ENCODE results near the gene NIP7. TPM values are rescaled to one million over a fixed set of nuclear protein-coding genes. Genes with fewer than 3 reads are reported as not detected.

NIP7 gene
- total and polyA plus RNA-seq, 2 experiments from 2014 or later = 30.4 to 47.4 TPM

DNA sequence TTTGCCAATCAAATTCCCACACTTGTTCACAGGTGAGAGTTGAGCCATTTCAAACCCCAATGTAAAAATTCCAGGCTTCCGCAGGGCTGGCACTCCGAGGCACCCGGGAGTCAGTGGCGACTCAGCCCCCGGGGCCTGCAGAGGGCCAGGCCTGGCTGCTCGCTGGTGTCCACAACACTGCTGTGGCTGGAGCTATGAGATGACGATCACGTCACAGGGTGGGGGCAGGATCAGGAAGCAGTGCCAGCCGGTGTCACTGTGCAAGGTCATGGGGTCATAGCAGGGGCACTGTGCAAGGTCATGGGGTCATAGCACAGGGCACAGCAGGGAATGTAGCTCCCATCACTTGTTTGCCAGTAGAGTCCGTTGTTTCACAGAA is 20.7 kb upstream of the NIP7 start:
- peaks cover 17% of the 10 kb centered on the region for H3K27me3 Mint-ChIP-seq (ENCODE audit: insufficient read depth, low read depth, poor library complexity)
- H3K4me1 ChIP-seq (ENCODE audit: insufficient read depth) = no peaks in the 10 kb centered on the region
- no peak for TF ChIP-seq EZH2 (IDR thresholded peaks at IDR 0.05; ENCODE audit: low read depth, unreplicated experiment)
- TF ChIP-seq, protein P1, sequence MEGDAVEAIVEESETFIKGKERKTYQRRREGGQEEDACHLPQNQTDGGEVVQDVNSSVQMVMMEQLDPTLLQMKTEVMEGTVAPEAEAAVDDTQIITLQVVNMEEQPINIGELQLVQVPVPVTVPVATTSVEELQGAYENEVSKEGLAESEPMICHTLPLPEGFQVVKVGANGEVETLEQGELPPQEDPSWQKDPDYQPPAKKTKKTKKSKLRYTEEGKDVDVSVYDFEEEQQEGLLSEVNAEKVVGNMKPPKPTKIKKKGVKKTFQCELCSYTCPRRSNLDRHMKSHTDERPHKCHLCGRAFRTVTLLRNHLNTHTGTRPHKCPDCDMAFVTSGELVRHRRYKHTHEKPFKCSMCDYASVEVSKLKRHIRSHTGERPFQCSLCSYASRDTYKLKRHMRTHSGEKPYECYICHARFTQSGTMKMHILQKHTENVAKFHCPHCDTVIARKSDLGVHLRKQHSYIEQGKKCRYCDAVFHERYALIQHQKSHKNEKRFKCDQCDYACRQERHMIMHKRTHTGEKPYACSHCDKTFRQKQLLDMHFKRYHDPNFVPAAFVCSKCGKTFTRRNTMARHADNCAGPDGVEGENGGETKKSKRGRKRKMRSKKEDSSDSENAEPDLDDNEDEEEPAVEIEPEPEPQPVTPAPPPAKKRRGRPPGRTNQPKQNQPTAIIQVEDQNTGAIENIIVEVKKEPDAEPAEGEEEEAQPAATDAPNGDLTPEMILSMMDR (conservative IDR thresholded peaks at IDR 0.05; ENCODE audit: low read depth in 2 of 2) = no peak
- TF ChIP-seq STAT1 (IDR thresholded peaks at IDR 0.05; ENCODE audit: unreplicated experiment) = no peak
- TF ChIP-seq, protein P2, sequence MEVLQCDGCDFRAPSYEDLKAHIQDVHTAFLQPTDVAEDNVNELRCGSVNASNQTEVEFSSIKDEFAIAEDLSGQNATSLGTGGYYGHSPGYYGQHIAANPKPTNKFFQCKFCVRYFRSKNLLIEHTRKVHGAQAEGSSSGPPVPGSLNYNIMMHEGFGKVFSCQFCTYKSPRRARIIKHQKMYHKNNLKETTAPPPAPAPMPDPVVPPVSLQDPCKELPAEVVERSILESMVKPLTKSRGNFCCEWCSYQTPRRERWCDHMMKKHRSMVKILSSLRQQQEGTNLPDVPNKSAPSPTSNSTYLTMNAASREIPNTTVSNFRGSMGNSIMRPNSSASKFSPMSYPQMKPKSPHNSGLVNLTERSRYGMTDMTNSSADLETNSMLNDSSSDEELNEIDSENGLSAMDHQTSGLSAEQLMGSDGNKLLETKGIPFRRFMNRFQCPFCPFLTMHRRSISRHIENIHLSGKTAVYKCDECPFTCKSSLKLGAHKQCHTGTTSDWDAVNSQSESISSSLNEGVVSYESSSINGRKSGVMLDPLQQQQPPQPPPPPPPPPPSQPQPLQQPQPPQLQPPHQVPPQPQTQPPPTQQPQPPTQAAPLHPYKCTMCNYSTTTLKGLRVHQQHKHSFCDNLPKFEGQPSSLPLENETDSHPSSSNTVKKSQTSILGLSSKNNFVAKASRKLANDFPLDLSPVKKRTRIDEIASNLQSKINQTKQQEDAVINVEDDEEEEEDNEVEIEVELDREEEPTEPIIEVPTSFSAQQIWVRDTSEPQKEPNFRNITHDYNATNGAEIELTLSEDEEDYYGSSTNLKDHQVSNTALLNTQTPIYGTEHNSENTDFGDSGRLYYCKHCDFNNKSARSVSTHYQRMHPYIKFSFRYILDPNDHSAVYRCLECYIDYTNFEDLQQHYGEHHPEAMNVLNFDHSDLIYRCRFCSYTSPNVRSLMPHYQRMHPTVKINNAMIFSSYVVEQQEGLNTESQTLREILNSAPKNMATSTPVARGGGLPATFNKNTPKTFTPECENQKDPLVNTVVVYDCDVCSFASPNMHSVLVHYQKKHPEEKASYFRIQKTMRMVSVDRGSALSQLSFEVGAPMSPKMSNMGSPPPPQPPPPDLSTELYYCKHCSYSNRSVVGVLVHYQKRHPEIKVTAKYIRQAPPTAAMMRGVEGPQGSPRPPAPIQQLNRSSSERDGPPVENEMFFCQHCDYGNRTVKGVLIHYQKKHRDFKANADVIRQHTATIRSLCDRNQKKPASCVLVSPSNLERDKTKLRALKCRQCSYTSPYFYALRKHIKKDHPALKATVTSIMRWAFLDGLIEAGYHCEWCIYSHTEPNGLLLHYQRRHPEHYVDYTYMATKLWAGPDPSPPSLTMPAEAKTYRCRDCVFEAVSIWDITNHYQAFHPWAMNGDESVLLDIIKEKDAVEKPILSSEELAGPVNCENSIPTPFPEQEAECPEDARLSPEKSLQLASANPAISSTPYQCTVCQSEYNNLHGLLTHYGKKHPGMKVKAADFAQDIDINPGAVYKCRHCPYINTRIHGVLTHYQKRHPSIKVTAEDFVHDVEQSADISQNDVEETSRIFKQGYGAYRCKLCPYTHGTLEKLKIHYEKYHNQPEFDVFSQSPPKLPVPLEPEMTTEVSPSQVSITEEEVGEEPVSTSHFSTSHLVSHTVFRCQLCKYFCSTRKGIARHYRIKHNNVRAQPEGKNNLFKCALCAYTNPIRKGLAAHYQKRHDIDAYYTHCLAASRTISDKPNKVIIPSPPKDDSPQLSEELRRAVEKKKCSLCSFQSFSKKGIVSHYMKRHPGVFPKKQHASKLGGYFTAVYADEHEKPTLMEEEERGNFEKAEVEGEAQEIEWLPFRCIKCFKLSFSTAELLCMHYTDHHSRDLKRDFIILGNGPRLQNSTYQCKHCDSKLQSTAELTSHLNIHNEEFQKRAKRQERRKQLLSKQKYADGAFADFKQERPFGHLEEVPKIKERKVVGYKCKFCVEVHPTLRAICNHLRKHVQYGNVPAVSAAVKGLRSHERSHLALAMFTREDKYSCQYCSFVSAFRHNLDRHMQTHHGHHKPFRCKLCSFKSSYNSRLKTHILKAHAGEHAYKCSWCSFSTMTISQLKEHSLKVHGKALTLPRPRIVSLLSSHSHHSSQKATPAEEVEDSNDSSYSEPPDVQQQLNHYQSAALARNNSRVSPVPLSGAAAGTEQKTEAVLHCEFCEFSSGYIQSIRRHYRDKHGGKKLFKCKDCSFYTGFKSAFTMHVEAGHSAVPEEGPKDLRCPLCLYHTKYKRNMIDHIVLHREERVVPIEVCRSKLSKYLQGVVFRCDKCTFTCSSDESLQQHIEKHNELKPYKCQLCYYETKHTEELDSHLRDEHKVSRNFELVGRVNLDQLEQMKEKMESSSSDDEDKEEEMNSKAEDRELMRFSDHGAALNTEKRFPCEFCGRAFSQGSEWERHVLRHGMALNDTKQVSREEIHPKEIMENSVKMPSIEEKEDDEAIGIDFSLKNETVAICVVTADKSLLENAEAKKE (CRISPR knock-in tag; IDR thresholded peaks at IDR 0.05) = no peak
- no peak for TF ChIP-seq EZH2phosphoT487 (IDR thresholded peaks at IDR 0.05; ENCODE audit: unreplicated experiment)
- TF ChIP-seq CREB1 (CRISPR knock-in tag; IDR thresholded peaks at IDR 0.05; ENCODE audit: low read depth) = no peak
- TF ChIP-seq, protein P3, sequence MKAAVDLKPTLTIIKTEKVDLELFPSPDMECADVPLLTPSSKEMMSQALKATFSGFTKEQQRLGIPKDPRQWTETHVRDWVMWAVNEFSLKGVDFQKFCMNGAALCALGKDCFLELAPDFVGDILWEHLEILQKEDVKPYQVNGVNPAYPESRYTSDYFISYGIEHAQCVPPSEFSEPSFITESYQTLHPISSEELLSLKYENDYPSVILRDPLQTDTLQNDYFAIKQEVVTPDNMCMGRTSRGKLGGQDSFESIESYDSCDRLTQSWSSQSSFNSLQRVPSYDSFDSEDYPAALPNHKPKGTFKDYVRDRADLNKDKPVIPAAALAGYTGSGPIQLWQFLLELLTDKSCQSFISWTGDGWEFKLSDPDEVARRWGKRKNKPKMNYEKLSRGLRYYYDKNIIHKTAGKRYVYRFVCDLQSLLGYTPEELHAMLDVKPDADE (IDR thresholded peaks at IDR 0.05) = no peak
- TF ChIP-seq JUNB (IDR thresholded peaks at IDR 0.05; ENCODE audit: unreplicated experiment) = no peak
- TF ChIP-seq NANOG (IDR thresholded peaks at IDR 0.05; ENCODE audit: borderline replicate concordance) = no peak
- TF ChIP-seq ZNF331 (CRISPR knock-in tag; IDR thresholded peaks at IDR 0.05; ENCODE audit: low read depth) = no peak
- no peak for TF ChIP-seq ZNF114 (CRISPR knock-in tag; IDR thresholded peaks at IDR 0.05)
- no peak for TF ChIP-seq POLR2AphosphoS5 (IDR thresholded peaks at IDR 0.05; ENCODE audit: low read depth)
- TF ChIP-seq, protein P4, sequence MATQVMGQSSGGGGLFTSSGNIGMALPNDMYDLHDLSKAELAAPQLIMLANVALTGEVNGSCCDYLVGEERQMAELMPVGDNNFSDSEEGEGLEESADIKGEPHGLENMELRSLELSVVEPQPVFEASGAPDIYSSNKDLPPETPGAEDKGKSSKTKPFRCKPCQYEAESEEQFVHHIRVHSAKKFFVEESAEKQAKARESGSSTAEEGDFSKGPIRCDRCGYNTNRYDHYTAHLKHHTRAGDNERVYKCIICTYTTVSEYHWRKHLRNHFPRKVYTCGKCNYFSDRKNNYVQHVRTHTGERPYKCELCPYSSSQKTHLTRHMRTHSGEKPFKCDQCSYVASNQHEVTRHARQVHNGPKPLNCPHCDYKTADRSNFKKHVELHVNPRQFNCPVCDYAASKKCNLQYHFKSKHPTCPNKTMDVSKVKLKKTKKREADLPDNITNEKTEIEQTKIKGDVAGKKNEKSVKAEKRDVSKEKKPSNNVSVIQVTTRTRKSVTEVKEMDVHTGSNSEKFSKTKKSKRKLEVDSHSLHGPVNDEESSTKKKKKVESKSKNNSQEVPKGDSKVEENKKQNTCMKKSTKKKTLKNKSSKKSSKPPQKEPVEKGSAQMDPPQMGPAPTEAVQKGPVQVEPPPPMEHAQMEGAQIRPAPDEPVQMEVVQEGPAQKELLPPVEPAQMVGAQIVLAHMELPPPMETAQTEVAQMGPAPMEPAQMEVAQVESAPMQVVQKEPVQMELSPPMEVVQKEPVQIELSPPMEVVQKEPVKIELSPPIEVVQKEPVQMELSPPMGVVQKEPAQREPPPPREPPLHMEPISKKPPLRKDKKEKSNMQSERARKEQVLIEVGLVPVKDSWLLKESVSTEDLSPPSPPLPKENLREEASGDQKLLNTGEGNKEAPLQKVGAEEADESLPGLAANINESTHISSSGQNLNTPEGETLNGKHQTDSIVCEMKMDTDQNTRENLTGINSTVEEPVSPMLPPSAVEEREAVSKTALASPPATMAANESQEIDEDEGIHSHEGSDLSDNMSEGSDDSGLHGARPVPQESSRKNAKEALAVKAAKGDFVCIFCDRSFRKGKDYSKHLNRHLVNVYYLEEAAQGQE (IDR thresholded peaks at IDR 0.05; ENCODE audit: unreplicated experiment) = no peak
- peaks cover 72% of the 10 kb centered on the region for H3K36me3 Mint-ChIP-seq (ENCODE audit: low read depth)
- H3K27ac ChIP-seq (ENCODE audit: low read depth) = no peak overlapping the region
- DNase-seq (ENCODE audit: low spot score) (no peak), ATAC-seq (no peak)
- H4K20me1 ChIP-seq (replicated peaks; ENCODE audit: insufficient read depth) = peaks cover 13% of the 10 kb centered on the region
- H3K4me3 ChIP-seq = no peak overlapping the region
- no peak overlapping the region for H3K4me3 Mint-ChIP-seq
- no peaks in the 10 kb centered on the region for H3K27me3 ChIP-seq (ENCODE audit: insufficient read depth)
- H3K36me3 ChIP-seq (ENCODE audit: insufficient read depth) = peaks cover 4% of the 10 kb centered on the region
- H3K4me1 Mint-ChIP-seq = no peaks in the 10 kb centered on the region; the same call in 2 of the 3 replicates
- H3K9me2 ChIP-seq (ENCODE audit: insufficient read depth) = no peaks in the 10 kb centered on the region
- H3K4me2 ChIP-seq = no peak overlapping the region
- no peak overlapping the region for H2AFZ ChIP-seq
- peaks cover 4% of the 10 kb centered on the region; the same call in 1 of the 2 replicates for H3F3A ChIP-seq (replicated peaks; ENCODE audit: low read depth)
- no peaks in the 10 kb centered on the region for H3K9me3 Mint-ChIP-seq
- peaks cover 6% of the 10 kb centered on the region; the same call in 1 of the 2 replicates for H3K79me2 ChIP-seq (replicated peaks; ENCODE audit: insufficient read depth)
- no peak overlapping the region for H3K27ac Mint-ChIP-seq
